Ectodermal cell (in vitro differentiated cells): ENCODE measurements around the gene STXBP6.

ENCODE experiments used
- H3K27ac ChIP-seq: 2 replicates; pipeline ENCODE4 v1.7.0; 2013; ENCODE audit warnings: mild to moderate bottlenecking, low read depth, low read length; ENCODE audit not compliant: insufficient read depth, poor library complexity, severe bottlenecking
- H3K27me3 ChIP-seq: 2 replicates; pipeline ENCODE4 v1.7.0; 2013; ENCODE audit warnings: mild to moderate bottlenecking, low read length; ENCODE audit not compliant: insufficient read depth, control insufficient read depth, poor library complexity, severe bottlenecking
- H3K36me3 ChIP-seq: one replicate; pipeline ENCODE4 v1.7.0; 2013; ENCODE audit warnings: low read length; ENCODE audit not compliant: control insufficient read depth, insufficient read depth
- H3K4me1 ChIP-seq: one replicate; pipeline ENCODE4 v1.7.0; 2013; ENCODE audit warnings: low read length; ENCODE audit not compliant: control insufficient read depth, insufficient read depth
- H3K4me3 ChIP-seq: 2 replicates; pipeline ENCODE4 v1.7.0; 2013; ENCODE audit warnings: low read depth, low read length, control low read depth; ENCODE audit not compliant: insufficient read depth
- H3K9me3 ChIP-seq: 2 replicates; pipeline ENCODE4 v1.7.0; 2013; ENCODE audit warnings: mild to moderate bottlenecking, low read length, moderate library complexity; ENCODE audit not compliant: control insufficient read depth
- WGBS, 2 experiments: methylation state at CpG; one replicate each; pipeline ENCODE4 v1.1.7; 2013; ENCODE audit warnings: missing lambda C conversion rate in 2 of 2; 5-methylcytosine and 5-hydroxymethylcytosine counted together

The STXBP6 gene

DNA sequence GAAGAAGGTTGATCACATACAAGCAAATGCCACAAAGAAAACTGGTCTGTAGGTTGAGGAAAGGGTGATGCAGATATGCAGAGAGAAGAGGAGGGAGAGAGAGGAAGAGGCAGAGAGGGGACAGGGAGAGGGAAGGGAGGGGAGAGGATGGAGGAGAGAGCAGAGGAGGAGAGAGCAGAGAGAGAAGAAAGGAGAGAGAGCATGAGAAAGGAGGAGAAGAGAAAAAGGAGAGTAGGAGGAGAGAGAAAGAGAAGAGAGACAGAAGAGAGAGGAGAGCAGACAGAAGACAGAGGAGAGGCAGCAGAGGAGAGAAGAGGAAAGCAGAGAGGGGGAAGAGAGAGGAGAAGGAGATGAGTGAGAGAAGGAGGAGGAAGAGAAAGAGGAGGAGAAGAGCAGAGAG is 59.2 kb downstream of the STXBP6 start:
- Histone ChIP-seq H3K4me1 (no peaks in the 10 kb centered on the region), H3K27me3 (no peaks in the 10 kb centered on the region), H3K36me3 (no peaks in the 10 kb centered on the region), H3K4me3 (no peak overlapping the region), H3K27ac (no peak overlapping the region), H3K9me3 (no peaks in the 10 kb centered on the region)

DNA sequence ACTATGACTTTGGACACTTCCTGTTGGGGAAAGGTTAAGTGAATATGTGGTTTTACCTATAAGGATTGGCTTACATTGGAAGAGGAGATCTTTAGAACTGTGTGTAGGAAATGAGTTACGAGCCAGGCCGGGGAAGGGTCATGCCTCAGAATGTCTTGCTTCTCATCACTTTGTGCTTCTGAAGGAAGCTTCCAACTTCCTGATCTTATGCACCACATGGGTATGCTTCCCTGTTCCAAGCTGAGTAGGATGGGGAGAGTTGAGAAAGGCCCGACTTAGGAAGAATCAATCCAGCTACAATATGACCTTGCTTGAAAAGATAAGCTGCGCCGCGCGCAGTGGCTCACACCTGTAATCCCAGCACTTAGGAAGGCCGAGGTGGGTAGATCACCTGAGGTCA is 59.9 kb downstream of the STXBP6 start:
- Histone ChIP-seq H3K4me1 (no peaks in the 10 kb centered on the region), H3K4me3 (no peak overlapping the region), H3K27me3 (no peaks in the 10 kb centered on the region), H3K36me3 (no peaks in the 10 kb centered on the region), H3K9me3 (no peaks in the 10 kb centered on the region), H3K27ac (no peak overlapping the region)
- WGBS, 2 experiments, result 95% methylated on average over 8 of the region's 8 CpGs

DNA sequence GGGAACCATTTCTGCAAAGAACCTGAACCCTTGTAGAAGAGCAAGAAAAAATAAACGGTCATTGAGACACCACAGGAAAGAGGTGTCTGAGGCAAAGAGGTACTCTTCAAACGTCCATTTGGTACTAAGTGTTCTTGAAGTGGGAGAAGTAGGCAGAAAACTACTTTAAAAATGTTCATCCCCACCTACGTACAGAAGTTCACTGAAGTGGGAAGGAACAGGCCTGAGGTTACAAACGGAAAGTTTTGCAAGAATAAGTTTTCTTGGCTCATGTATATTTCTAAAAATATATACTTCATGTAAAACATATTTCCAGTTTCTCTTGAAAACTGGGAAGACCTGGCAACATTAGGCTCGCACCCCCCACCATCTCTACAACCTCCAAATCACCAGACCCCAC is 61.2 kb downstream of the STXBP6 start:
- no peak overlapping the region for H3K4me3 ChIP-seq
- no peaks in the 10 kb centered on the region for H3K27me3 ChIP-seq
- no peak overlapping the region for H3K27ac ChIP-seq
- H3K4me1 ChIP-seq, result no peaks in the 10 kb centered on the region
- WGBS, 2 experiments, result 91 to 98% methylated on average over 4 of the region's 5 CpGs
- H3K36me3 ChIP-seq, result no peaks in the 10 kb centered on the region
- H3K9me3 ChIP-seq, result no peaks in the 10 kb centered on the region

DNA sequence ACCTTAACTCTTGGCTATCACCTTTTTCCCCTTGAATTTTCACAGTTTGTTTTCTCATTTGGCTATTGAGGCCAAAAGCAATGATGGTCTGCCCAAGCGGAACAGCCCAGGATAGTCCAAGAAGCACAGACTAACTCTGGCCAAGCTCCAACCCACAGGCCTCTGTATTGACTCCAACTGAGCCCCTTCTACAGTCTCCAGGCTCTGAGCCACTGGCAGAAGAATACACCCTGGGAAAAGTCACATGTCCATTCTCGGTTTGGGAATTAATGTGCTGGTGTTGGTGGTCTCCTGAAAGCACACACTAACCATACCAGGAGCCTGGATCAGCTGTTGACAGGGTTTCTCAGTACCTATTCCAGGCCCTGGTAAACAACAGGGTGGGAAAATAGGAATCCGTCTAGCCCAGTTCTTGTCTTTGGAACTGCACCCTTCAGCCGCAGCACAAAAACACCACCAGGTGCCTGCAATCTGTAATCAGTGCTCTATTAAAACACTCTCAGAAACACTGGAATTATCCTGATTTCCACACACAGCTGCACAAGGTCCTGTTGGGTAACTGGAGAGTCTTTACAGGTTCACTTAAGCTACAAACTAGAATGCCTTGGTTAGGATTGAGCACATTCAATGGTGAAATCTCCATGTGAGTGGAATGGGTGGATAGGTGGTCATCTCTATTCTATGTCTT is 63.6 kb downstream of the STXBP6 start:
- H3K27me3 ChIP-seq, result no peaks in the 10 kb centered on the region
- H3K27ac ChIP-seq, result no peak overlapping the region
- no peaks in the 10 kb centered on the region for H3K4me1 ChIP-seq
- no peaks in the 10 kb centered on the region for H3K36me3 ChIP-seq
- no peaks in the 10 kb centered on the region for H3K9me3 ChIP-seq
- WGBS, 2 experiments, result 95 to 97% methylated on average over 4 of the region's 4 CpGs
- H3K4me3 ChIP-seq, result no peak overlapping the region

DNA sequence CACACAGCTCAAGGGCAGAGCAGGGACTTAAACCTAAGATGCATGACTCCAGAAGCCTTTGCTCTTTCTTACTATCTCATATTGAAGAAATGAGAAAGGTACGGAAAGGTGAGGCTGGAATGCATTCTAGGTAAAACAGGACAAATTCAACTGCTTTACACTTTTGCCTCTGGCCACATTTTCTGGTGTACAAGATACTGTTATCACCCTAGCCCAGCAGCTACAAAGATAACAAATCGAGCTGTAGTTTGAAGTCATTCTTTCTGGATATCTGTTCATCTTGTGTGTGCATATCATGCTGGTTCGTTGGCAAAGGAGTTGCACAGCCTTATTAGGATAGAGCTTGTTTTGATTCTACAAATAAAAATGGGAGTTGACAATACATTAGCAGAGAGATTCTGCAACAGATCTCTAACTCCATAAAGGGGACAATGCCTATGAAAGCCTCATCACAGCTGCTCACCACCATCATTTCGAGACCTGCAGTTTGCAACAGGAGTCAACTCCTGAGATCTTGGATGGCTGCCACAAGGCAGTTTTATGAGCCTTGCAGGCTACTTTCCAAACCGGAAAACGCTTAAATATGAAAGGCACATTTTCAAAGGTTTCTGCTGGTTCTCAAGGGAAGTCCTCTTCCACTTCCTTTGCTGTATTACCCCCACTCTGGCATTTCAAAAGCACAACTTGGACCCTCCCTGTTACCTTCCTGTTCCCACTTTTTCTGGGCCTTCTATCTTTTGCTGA is 64.9 kb downstream of the STXBP6 start:
- WGBS, 2 experiments, result 89 to 95% methylated on average over 6 of the region's 6 CpGs
- H3K36me3 ChIP-seq, result no peaks in the 10 kb centered on the region
- no peaks in the 10 kb centered on the region for H3K4me1 ChIP-seq
- H3K27ac ChIP-seq, result no peak overlapping the region
- no peak overlapping the region for H3K4me3 ChIP-seq
- H3K27me3 ChIP-seq, result no peaks in the 10 kb centered on the region
- no peaks in the 10 kb centered on the region for H3K9me3 ChIP-seq

DNA sequence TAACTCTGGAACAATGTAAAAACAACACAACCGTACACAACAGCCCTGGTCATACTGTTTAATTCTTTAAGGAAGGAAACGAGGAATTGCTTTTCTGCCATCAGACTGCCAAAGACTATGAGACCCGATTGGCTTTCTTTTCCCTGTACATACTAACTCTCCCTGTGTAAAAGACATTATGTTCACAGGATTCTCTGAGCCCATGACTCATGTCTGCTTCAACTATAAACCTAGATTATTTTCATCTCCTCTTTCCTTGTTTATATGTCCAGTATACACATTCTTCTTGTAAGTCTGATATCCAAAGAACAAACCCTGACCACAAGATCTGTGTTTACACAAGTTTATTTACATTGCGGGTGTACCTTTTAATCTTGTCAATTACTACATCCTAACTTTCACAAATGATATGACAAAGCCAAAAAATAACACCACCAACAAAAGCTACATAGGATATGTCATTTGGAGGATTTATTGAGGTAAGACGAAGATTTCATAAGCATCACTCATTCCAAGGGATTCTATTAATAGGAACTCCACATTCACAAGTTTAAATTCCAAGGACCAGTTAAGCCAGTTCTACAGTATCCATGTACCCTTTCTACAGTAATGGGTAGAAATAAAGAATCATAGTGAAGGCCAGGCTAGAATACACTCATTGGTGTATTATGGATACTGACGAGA is 67.3 kb downstream of the STXBP6 start:
- H3K27me3 ChIP-seq, result no peaks in the 10 kb centered on the region
- no peaks in the 10 kb centered on the region for H3K9me3 ChIP-seq
- 91% methylated on average over 4 to 6 of the region's 6 CpGs for WGBS, 2 experiments
- no peak overlapping the region for H3K4me3 ChIP-seq
- H3K4me1 ChIP-seq, result no peaks in the 10 kb centered on the region
- H3K27ac ChIP-seq, result no peak overlapping the region
- H3K36me3 ChIP-seq, result no peaks in the 10 kb centered on the region

DNA sequence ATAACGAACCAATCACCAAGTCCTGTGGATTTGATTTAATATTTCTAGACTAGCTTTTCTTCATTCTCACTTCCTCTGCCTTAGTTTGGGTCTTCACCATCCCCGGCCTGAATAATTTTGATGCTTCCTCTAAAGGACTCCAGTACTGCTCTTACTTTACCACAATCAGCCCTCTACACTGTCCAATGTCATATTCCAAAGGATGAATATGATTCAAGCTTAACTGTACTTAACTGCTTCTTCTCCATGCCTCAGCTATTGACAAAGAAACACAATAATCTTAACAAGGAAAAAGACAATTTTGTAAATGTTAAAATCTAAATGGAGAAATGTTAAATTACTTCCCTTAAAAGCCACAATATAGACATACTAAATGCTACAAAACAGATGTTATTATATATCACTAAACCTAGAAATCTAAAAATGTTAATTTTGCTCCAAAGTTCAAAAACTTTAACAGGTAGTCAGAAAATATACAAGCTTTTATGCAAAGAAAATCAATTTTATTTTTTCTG is 70.2 kb downstream of the STXBP6 start:
- Histone ChIP-seq H3K4me1 (no peaks in the 10 kb centered on the region), H3K4me3 (no peak overlapping the region), H3K36me3 (no peaks in the 10 kb centered on the region), H3K27me3 (no peaks in the 10 kb centered on the region), H3K27ac (no peak overlapping the region), H3K9me3 (no peaks in the 10 kb centered on the region)
- 89 to 91% methylated on average over 2 of the region's 2 CpGs for WGBS, 2 experiments

DNA sequence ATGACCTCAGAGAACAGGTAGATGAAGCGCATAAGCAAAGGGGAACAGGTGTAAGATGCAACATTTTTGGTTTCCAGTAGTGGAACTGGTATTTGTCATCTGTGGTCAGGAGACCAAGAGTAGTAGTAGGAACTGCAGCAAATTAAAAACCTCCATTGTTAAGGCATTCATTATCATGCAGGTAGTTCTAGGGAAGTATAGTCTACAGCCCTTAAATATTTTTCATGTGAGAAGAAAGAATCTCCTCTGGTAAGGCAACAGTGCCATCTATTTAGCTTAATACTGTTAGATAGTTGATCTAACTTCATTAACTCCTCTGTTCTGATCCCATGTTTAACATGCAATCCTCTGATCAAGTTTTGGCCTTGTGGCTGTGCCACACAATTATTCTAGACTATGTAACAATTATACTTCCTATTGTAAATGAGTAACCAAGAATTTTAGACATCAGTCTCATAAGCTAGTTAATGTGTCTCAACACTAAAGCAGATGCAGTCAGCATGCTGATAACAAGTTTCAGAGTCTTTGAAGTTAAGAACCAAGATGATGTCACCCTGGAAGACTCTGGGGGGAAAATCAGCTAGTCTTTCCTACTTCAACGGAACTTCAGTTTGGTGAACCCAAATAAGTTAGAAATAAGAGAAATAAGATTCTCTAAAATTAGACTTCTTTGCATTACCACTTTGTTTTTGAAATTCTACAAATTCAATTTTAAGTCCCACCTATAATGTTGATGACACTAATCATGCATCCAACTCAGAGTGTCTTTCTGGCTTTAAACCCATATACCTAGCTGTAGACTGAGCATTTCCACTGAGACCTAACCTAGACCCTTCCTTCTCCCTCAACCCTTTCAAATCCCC is 70.9 kb downstream of the STXBP6 start:
- no peak overlapping the region for H3K4me3 ChIP-seq
- H3K36me3 ChIP-seq, result no peaks in the 10 kb centered on the region
- H3K27me3 ChIP-seq, result no peaks in the 10 kb centered on the region
- WGBS, 2 experiments, result 93 to 94% methylated on average over 1 to 2 of the region's 2 CpGs
- H3K27ac ChIP-seq, result no peak overlapping the region
- H3K9me3 ChIP-seq, result no peaks in the 10 kb centered on the region
- H3K4me1 ChIP-seq, result no peaks in the 10 kb centered on the region

DNA sequence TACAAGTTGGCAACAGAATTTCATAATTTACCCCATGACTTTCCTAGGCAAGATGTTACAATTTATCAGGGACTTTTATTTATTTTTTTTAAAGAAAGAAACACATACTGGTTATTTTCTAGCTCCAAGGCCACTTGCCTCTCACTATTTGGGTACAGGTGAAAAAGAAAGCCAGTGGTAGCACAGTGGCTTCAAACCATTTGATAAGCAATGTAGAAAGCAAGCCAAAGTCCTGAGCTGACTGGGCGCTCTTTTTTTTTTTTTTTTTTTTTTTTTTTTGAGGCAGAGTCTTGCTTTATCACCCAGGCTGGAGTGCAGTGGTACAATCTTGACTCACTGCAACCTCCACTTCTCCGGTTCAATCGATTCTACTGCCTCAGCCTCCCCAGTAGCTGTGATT is 73.3 kb downstream of the STXBP6 start:
- no peak overlapping the region for H3K27ac ChIP-seq
- no peak overlapping the region for H3K4me3 ChIP-seq
- H3K4me1 ChIP-seq, result no peaks in the 10 kb centered on the region
- WGBS, 2 experiments, result 92 to 93% methylated on average over 3 of the region's 3 CpGs
- no peaks in the 10 kb centered on the region for H3K9me3 ChIP-seq
- no peaks in the 10 kb centered on the region for H3K27me3 ChIP-seq
- no peaks in the 10 kb centered on the region for H3K36me3 ChIP-seq
